Activated CD8-positive, alpha-beta memory T cell treated with anti-CD3 and anti-CD28 coated beads, Interleukin-2, amount 50 U/mL, for 24 hours (primary cell): Measurements from ENCODE around the gene GREB1.

Experiments
- DNase-seq: peaks from one replicate; pipeline ENCODE4 v3.0.0-alpha.2; 2020; ENCODE audit errors: extremely low read depth

GREB1 gene

DNA sequence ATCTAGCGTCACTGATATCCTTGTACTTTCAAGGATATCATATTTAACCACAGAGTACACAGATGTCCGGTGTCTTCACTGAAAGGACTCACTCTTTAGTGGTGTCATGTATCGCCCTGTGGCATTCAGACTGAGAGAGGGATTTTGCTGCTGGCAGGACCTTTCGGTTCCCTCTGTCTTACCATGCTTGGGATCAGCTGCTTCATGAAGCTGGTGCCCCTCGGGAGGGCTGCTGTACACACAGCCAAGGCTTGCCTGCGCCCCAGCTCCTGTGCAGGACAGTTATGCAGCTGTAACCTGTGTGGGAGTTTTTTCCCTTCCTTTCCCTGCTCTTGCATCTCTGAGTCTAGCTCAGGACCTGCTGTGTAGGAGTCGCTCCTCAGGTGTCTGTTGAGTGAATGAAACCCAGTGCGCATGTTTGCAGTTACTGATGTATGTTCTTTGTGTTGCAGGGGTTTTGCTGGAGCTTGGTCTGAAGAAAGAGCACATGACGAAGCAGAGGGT lies 64.4 kb downstream of the GREB1 start:
- DNase-seq = no peak

DNA sequence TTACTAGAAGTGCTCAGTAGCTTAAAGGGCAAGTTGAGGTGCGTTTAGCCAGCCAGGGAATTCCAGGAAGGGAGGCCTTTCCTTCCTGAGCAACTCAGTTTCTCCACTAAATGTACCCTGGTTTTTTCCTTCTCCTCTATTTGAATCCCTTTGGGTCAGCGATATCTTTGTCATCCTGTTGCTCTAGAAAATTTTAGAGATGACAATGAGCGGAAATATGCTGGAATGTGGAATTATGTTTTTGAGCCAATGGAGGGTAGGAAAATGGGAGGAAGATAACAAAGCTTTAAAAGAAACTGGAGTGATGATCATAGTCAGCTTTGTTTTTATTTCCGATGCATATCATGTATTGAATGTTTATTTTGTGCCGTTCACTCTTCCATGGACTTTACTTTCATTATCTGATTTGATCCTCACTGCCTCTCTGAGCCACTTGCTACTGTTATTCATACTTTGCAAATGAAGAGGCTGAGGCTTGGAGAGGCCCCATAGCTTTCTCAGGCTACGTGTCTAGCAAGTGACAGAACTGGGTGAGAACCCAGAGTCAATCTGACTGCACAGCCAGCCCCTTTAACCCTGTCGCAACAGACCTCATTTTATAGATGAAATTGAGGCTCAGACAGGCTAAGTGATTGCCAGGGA lies 68.8 kb downstream of the GREB1 start:
- DNase-seq = no peak

DNA sequence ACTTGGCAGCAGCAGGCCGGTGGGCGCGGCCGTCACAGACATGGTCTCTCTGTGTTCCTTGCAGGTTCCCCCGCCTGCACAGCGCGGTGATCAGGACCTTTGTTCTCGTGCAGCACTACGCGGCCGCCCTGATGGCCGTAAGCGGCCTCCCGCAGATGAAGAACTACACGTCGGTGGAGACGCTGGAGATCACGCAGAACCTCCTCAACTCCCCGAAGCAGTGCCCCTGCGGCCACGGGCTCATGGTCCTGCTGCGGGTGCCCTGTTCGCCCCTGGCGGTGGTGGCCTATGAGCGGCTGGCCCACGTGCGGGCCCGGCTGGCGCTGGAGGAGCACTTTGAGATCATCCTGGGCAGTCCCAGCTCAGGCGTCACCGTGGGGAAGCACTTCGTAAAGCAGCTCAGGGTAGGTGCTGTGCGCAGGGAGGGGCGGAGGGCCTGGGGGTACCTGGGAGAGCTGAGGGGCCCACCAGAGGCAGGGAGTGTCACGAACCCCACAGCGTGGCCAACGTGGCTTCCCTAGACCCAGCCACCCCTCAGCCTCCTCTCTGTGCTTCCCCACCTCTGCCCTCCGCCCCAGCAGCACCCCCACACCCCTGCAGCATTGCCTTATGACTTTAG lies 76.9 kb downstream of the GREB1 start:
- no peak for DNase-seq

- DNase-seq = no peak
Observed at GRCh38 chr2:11611251-11611650, 77.4 kb downstream of the GREB1 start.

DNA sequence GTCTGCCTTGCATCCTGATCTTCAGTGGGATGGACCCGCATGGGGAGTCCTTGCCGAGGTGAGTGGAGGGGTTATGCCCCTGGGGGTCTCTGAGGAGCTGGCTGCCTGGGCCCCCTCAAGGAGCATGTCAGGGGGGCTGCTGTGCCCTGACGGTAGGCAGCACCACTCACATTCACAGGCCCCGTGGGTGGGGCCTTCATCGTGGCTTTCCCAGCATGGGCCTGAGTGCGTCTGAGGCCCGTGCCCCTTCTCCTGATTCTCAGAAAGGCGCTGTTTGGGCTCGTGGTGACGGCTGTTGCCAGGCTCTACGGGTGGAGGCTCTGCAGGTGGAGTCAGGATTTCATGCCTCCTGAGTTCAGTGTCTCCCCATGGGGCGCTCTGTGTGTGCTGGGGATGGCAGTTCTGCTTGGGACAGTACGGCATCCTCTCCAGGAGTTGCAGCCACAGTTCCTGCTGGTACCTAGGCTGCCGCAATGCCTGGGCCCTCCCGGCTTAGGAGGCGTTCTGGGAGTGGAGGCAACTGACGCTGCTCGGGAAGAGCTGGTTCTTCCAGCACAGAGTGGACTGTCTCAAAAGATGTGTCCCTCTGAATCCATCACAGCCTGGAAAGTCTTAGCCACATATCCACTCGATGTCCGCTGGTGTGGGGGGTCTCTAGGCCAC lies 78.8 kb downstream of the GREB1 start:
- no peak for DNase-seq

DNA sequence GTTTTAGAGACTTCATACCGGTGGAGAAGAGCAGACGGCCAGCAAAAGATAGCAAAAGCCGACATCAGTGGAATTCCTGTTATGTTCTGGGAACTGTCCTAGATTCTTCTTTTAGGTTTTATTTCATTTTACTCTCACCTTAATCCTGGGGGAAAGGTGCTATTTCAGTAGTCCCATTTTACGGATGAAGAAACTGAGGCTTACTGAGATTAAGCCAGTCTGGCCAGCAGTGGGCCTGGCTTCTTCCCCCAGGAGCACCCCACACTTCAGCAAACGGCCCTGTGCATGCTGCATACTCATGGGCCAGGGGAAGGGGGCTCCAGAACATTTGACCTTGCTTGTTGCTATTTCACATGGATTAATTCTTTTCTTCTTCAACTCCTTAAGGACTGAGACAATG lies 79.5 kb downstream of the GREB1 start:
- DNase-seq = no peak

GRCh38 chr2:11615209-11615608 lies 81.4 kb downstream of the GREB1 start:
- no peak for DNase-seq

- no peak for DNase-seq
Observed at GRCh38 chr2:11616097-11616687, 82.3 kb downstream of the GREB1 start.

- no peak for DNase-seq
Observed at GRCh38 chr2:11616851-11617415, 83.1 kb downstream of the GREB1 start.

DNA sequence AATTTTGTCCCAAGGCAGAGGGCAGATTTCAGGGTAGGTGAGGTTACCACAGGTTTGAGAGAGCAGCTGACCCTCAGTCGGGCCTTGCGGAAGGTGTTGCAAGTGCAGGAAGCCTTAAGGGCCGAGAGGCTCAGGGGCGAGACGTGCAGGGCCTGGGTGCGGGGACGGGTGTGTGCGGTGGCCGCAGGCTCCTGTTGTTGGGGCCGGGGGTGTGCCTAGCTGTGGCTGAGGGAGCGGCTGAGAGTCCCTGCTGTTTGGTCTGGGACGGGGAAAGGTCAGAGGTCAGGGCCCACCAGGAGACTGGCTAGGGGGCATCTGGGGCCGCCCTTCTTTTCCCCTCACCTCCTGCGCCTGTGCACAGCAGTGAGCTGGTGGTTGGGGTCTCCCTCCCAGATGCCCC lies 83.7 kb downstream of the GREB1 start:
- DNase-seq = no peak

DNA sequence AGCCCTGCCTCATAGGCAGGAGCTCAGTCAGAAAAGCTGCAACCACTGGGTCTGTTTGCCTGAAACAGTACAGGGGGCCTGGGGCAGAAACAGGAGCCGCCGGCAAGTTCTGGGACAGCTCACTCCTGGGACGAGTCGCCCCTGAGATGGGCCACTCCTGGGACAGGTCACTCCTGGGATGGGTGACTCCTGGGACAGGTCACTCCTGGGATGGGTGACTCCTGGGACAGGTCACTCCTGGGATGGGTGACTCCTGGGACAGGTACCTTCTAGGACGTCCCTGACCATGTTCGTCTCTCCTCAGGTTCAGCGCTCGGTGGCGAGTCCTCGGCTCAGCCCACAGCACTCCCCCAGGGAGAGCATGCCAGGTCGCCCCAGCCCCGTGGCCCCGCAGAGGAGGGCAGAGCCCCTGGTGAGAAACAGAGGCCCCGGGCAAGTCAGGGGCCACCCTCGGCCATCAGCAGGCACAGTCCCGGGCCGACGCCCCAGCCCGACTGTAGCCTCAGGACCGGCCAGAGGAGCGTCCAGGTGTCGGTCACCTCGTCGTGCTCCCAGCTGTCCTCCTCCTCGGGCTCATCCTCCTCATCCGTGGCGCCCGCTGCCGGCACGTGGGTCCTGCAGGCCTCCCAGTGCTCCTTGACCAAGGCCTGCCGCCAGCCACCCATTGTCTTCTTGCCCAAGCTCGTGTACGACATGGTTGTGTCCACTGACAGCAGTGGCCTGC lies 84.3 kb downstream of the GREB1 start:
- DNase-seq = no peak

DNA sequence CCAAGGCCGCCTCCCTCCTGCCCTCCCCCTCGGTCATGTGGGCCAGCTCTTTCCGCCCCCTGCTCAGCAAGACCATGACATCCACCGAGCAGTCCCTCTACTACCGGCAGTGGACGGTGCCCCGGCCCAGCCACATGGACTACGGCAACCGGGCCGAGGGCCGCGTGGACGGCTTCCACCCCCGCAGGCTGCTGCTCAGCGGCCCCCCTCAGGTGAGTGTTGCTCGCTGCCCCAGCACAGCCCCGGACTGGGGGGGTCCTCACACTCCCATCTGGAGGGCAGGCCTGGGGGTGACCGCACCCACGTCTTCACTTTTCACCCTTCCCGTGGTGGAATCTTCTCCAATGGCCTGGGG lies 84.8 kb downstream of the GREB1 start:
- no peak for DNase-seq

DNA sequence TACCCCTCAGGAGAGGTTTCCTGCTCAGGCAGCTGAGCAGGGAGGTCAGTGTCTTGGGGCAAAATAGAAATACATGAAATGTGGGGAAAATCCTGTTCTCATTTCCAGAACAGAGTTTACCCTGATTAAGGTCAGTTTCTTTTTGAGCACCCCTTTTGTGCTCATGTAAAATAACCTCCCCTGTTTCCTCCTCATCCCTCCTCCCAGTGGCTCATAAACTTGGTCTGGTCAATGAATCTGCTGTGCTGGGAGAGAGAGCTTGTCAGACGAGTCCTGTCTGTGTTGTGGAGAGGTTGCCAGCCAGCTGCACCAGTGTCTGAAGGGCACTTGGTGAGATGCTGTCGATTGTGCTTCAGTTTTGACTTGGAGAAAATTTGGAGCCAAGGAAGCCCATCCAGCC lies 87.6 kb downstream of the GREB1 start:
- DNase-seq = no peak

DNA sequence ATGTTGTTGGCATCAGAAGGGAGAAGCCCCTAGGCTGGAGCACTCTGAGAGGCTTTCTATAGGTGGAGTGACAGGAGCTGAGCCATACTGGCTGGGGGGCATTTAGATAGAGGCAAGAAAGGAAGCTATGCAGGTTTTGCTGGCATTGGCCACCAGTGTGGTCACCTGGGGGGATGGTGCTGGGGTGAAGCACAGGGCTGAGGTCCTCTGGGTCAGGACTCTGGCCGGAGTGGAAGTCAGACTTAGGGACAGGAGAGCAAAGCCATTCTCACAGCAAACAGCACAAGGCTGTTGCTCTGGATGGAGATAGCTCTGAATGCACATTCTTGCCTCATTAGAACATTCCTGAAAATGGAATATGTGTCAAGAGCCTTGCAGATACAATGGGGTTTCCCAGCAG lies 88.8 kb downstream of the GREB1 start:
- DNase-seq = no peak

DNA sequence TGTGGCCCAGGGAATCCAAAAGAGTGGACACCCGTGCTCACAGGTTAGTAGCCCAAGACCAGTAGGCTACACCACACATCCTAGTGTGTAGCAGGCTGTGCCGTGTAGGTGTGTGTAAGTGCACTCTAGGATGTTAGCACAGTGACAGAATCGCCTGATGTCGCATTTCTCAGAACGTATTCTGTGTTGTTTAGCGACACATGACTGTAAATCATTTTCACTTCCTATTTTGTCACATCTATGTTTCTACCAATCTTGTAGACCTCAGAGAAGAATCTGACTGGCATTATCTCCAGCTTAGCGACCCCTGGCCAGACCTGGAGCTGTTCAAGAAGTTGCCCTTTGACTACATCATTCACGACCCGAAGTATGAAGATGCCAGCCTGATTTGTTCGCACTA lies 91.0 kb downstream of the GREB1 start:
- no peak for DNase-seq

GRCh38 chr2:11625671-11626070 lies 91.8 kb downstream of the GREB1 start:
- no peak for DNase-seq

GRCh38 chr2:11628675-11629074 lies 94.8 kb downstream of the GREB1 start:
- no peak for DNase-seq

DNA sequence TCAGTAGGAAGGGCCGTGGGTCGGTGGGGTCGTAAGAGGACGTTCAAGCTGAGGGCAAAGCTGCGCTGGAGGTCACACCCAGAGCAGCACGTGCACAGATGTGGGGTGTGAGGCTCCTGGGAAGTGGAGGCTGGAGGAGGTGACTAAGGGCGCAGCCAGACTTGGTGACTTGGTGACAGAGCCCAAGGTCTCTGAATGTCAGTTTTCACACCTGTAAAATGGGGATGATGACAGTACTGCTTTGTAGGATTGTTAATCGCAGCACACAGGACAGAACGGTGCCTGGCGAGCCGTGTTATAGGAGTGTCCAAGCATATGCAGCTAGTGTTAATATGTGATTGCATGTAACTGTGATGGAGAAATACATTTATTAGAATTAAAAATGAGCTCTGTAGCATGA lies 95.4 kb downstream of the GREB1 start:
- DNase-seq = no peak

DNA sequence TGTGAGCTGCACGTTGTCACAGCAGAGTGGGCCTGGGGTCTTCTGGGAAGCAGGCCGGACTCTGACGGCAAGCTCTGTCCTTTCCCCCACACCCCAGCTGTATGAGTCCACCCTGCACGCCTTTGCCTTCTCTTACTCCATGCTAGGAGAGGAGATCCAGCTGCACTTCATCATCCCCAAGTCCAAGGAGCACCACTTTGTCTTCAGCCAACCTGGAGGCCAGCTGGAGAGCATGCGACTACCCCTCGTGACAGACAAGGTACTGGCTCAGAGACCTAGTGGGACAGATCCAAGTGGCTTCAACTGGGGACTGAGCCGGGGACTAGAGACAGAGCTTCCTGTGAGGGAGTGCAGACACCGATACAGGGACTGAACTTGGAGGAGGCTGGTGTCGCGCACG lies 96.0 kb downstream of the GREB1 start:
- no peak for DNase-seq

DNA sequence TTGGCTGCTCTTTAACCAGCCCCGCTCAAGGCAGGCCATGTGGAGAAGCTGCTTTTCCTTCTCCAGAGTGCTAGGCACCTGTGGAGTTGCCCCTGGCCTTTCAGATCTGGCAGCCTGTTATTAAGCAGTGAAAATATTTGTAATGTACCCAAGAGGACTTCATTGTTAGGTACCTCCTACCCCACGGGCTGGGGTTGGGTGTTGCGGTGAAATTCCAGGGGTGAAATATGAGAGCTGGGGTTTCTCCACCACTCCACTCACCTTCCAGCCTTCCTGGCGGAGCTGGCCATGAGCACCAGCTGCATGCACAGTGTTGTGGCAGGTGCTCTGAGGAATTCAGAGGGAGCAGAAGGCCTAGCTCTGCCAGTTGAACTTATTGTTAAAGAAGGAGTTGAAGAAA lies 97.0 kb downstream of the GREB1 start:
- no peak for DNase-seq

DNA sequence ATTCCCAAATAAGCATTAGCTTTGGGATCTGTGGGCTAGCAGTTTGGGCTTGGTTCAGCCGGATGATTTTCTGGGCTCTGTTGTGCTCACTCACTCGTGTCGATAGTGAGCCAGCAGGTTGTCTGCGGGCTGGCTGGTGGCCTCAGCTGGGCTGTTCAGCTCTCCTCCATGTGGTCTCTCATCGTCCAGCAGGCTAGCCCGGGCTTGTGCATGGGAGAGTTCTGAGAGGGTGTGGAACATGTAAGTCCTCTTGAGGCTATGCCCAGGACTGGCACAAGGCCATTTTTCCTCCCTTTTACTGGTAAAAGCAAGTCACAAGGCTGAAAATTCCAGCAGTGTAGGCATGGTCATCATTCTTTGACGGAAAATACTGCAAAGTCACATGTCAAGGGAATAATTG lies 97.6 kb downstream of the GREB1 start:
- no peak for DNase-seq

DNA sequence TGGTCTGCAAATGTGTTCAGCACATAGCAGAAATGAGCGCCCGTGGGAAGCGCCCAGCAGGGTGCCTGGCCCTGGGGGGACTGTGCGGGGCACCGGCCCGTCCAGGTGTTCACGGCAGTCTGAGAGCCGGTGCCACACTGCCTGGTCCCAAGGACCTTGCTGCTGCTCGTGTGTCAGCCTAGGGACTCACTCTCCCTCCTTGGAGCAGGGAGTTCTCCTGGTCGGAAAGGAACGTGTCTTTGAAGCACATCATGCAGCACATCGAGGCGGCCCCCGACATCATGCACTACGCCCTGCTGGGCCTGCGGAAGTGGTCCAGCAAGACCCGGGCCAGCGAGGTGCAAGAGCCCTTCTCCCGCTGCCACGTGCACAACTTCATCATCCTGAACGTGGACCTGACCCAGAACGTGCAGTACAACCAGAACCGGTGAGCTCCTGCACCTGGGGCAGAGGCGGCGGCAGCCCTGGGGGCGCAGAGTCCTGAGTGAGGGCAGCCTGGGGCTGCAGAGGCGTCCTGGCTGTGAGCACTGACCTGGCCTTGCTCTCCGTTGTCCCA lies 100.2 kb downstream of the GREB1 start:
- DNase-seq = no peak
